Fibroblast of skin of left biceps (primary cell): Measurements from ENCODE around the gene UPK3B.
A peak's percentile ranks its signal among the peaks of the same experiment; 100 is the strongest.
"Not testable (repeated sequence)": the region's sequence is repeated elsewhere in the genome, so short reads cannot be mapped to it uniquely, and the experiment has no call there.

Source experiments
- DNase-seq, 2 experiments: peaks; one replicate each; pipeline ENCODE4 v3.0.0-alpha.2; 2013; ENCODE audit warnings: low read depth in 2 of 2

Gene UPK3B

DNA sequence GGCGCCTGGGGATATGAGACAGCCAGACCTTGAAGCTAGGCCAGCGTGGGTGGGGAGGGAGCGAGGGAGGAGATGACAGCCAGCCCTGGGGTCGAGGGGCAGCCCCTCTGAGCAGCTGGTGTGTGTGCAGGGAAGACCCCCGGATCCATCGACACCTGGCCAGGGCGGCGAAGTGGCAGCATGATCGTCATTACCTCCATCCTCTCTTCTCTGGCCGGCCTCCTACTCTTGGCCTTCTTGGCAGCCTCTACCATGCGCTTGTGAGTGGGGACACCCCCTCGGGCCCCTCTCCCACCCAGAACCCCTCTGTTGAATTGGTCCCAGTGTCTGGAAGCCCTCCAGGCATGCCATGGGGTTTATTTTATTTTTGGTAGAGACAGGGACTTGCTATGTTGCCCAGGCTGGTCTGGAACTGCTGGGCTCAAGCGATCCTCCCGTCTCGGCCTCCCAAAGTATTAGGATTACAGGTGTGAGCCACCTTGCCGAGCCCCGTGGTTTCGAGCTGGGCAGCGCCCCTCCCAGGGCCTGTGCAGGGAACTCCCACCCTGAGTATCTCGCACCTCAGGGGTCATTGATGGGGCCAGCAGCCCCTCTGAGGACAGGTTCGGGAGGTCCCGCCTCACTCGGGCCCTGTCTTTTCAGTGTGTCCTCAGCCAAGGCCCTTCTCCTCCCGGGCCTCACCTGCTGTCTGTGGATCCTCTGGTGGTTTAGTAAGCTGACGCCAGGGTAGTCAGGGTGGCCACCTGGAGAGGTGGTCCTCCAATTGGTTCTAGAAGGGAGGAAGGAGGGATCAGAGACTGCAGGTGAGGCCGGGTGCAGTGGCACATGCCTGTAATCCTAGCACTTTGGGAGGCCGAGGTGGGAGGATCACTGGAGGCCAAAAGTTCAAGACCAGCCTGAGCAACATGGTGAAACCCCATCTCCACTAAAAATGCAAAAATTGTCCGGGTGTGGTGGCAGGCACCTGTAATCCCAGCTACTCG, 3.8 kb downstream of the UPK3B start:
- no peak for DNase-seq

DNA sequence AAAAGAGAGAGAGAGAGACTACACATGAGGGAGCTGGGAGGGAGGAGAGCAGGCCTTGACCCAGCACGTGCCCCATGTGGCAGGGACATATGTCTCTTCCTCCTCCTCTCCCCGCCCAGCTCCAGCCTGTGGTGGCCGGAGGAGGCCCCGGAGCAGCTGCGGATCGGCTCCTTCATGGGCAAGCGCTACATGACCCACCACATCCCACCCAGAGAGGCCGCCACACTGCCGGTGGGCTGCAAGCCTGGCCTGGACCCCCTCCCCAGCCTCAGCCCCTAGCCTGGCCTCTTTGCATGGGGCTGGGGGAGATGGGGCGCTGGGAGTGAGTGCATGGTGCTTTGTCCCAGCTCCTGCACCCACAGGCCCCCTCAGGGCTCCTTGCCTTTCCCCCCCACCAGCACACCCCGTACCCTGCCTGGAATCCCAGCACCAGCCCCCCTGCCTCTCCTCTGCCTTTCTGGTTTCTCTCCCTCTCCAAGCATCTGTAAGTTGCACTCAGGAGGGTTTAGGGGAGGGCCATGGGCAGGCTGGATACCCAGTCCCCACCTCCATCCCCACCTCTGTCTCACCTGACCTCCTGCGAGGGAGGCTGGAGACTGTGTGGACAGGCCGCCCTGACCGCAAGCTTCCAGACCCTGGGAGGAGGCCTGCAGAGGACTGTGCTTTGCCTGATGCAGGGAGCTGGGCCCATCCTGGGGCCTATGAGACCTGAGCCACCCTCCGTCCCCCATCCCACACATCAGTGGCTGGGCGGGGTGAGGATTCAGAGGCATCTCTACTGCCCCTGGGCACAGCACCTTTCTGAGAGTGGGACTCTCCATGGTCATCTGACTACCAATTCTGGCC, 4.8 kb downstream of the UPK3B start:
- DNase-seq = no peak

DNA sequence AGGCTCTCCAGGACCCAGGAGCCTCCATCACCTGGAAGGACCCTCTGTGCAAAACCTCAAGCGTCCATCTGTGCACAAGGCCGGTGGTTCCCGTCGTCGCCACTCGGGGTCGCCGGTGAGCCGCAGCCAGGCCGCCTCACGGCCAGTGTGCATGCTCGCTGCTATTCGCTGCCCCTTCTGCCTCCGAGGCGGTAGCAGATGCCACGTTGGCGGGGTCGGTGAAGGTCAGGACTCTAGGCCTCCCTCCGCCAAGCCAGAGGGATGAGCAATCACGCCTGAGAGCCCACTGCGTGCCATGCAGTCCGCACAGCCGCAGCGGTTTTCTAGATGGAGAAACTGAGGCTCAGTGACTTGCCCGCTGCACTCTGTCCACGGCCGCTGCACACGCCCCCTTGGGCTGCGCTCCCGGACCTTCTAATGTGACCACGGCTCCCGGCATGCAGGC, 5.7 kb downstream of the UPK3B start:
- DNase-seq = no peak

DNA sequence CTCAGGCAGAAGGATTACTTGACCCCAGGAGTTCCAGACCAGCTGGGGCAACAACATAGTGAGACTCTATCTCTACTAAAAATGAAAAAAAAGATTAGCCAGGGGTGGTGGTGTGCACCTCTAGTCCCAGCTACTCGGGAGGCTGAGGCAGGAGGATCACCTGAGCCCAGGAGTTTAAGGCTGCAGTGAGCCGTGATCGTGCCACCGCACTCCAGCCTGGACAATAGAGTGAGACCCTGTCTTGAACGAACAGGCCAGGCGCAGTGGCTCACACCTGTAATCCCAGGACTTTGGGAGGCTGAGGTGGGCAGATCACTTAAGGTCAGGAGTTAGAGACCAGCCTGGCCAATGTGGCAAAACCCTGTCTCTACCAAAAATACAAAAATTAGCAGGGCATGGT, 6.6 kb downstream of the UPK3B start:
- not testable (repeated sequence) for DNase-seq

DNA sequence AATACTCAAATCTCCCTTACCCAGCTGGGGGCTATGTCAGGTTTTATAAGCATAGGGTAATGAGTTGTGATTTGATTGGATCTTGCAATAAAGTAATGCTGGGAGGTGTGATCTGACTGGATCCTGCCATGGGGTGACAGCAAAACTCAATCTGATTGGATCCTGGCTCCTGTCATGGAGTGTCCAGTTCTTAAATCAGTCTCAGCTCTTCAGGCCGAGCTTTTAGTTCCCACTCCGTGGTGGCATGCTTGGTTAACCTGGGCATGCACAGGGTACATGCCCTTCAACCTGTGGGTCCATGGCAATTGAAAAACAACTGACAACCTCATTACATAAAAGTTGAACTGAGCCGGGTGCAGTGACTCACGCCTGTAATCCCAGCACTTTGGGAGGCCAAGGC, 15.8 kb downstream of the UPK3B start:
- DNase-seq = not testable (repeated sequence)

DNA sequence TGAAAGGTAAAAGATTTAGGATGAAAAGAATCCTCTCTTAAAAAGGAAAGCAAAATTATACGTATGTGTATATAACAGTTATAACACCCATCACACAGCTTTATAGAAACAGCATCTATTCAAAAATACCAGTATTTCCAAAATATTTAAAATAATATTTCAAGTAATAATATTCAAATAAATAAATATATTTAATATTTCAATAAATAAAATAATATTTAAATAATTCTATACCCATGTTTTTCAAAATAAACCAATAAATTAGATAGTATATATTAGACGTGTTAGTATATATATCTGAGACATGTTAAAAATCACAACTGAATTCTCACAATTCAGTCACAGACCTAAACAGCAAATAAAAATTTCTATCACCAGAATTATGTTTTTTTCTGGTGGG, 21.3 kb downstream of the UPK3B start:
- not testable (repeated sequence) for DNase-seq

DNA sequence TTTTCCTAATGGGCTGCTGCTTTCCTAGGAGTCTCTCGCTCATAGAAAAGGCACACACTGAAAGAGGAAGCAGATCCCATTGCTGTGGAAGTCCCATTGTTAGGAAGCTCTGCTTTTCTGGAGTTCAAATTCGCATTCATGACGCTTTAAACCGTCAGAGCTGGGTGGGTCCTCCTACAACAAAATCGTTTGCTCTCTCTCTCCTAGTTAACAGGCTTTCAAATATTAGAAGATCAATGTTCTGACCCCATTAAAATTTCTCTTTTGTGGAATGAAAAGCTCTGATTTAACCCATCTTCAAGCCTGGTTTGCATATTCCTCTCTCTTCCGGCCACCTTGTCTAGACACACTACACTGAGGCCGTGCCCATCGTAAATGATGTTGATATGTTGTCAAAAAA, 32.8 kb downstream of the UPK3B start, which contains the start of gene SPDYE16:
Gene SPDYE16, minus strand, starts transcription at position 101 of the 400 bp plus-strand sequence. CDS start 1,838 bp downstream, outside the sequence.
- DNase-seq = not testable (repeated sequence)

DNA sequence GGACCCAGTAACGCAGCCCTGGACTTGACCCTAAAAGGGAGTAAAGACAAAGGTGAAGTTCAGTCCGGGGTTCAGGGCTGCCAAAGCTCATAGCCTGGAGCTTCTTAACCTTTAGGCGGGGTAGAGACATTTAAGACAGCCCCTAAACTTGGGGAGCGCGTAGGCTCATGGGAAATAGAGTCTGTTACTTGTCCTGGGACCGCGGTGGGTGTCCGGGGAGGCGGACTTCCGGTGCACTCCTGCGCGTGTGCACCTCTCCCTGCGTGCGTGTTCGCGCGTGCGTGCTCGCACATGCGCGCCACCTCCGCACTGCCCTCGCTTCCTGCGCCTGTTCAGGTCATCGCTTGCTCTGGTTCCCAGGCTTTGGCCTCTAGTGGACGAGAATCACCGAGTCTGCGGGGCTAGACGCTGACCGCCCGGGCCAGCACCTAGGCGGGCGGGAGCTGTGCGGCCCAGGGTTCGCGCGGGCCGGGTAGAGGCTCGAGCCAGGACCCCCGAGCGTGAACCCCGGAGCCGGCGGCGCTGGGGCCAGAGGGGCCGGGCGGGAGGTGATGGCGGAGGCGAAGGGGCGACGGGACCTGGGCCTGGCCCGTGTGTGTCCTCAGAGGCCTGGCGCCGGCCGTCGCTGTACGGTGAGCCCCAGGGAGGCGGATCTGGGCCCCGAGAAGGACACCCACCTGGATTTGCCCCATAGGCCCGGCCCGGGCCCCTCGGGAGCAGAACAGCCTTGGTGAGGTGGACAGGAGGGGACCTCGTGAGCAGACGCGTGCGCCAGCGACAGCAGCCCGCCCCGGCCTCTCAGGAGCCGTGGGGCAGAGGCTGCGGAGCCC, 38.9 kb downstream of the UPK3B start:
- DNase-seq = peak; percentile 66 to 68

DNA sequence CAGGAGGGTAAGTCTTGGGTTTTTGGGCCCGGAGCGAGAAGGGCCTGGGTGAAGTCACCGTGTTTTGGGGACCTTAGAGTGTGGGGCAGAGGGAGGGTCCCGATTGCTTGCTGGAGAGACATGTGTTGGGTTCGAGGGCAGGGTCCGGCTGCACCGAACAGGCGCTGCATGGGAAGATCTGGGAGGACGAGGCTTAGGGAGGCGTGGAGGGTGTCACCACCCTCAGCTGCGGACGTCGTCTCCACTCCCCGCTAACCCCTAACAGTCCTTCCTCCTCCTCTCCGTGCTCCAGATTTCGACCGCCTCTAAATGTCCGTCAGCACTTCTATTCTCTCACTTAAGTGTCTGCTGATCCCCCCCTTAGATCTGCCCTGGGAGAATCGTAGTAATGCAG, 39.5 kb downstream of the UPK3B start:
- DNase-seq = not testable (repeated sequence)

DNA sequence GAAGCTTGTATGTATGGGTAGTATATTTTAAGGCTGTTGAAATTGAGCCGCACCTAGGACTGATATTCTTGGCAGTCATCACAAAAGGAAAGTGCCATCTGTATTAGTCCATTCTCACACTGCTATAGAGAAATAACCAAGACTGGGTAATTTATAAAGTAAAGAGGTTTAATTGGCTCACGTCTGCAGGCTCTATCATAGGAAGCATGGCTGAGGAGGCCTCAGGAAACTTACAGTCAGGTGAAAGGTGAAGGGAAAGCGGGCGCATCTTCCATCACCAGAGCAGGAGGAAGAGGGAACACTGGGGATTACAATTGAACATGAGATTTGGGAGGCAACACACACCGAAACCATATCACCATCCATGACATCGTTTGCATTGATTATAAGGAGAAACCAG, 41.6 kb downstream of the UPK3B start:
- not testable (repeated sequence) for DNase-seq

DNA sequence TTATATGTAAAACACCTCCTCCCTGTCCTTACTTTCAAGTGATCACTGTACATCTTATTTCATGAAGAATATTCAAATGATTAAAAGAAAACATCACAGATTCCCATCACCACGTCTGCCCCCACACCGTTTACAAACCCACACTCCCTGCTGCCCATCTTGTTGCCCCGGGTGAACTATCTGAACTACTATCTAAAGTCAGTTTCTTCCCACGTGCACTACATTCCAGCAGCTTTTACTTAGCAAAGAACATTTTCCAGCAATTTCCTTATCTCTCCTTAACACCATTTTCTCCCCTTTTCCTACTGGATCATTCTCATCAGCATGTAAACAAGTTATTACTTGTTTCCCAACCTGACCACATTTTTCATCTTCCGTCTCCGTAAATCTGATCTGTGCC, 49.3 kb downstream of the UPK3B start:
- not testable (repeated sequence) for DNase-seq

DNA sequence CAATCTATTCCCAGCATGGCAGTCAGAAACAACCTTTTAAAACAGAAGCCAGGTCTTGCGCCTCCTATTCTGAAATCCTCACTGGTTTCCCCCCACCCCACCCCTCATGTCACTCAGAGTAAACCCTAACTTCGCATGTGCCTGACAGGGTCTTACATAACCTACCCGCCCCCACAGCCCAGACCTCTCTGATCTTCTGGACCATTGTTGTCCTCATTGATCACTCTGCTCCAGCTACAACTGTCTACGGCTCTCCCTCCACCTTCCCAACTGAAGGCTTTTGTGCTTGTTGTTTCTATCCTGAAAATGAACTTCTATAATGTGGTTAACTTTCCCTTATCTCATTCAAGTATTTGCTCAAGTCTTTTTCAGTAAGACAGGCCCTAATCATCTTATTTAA, 49.8 kb downstream of the UPK3B start:
- DNase-seq = not testable (repeated sequence)

DNA sequence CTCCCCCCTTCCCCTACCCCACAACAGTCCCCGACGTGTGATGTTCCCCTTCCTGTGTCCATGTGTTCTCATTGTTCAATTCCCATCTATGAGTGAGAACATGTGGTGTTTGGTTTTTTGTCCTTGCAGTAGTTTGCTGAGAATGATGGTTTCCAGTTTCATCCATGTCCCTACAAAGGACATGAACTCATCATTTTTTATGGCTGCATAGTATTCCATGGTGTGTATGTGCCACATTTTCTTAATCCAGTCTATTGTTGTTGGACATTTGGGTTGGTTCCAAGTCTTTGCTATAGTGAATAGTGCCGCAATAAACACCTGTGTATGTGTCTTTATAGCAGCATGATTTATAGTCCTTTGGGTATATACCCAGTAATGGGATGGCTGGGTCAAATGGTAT, 51.0 kb downstream of the UPK3B start:
- not testable (repeated sequence) for DNase-seq

DNA sequence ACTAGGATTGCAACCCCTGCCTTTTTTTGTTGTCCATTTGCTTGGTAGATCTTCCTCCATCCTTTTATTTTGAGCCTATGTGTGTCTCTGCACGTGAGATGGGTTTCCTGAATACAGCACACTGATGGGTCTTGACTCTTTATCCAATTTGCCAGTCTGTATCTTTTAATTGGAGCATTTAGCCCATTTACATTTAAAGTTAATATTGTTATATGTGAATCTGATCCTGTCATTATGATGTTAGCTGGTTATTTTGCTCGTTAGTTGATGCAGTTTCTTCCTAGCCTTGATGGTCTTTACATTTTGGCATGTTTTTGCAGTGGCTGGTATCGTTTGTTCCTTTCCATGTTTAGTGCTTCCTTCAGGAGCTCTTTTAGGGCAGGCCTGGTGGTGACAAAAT, 54.6 kb downstream of the UPK3B start:
- not testable (repeated sequence) for DNase-seq
